Naive B cell (primary cell): Measurements from ENCODE around the gene FGF11. TPM values are rescaled to one million over a fixed set of nuclear protein-coding genes. Genes with fewer than 3 reads are reported as not detected.
A peak's percentile ranks its signal among the peaks of the same experiment; 100 is the strongest.
"Not testable (repeated sequence)": the region's sequence is repeated elsewhere in the genome, so short reads cannot be mapped to it uniquely, and the experiment has no call there.

Source experiments
- ATAC-seq, 2 donors: fragments of 150-1000 bp; cut with Tn5 transposase; 2 replicates each; pipeline ENCODE4 v1.10.0; 2021; ENCODE audit warnings: low read depth in 2 of 2, mild to moderate bottlenecking in 2 of 2, moderate library complexity in 2 of 2
- DNase-seq: peaks from one replicate; pipeline ENCODE4 v3.0.0; 2022
- H3K27ac Mint-ChIP-seq, 6 donors: one replicate each; pipeline ENCODE4 v1.8.0; 2020 to 2022; ENCODE audit warnings: mild to moderate bottlenecking in 6 of 6, mixed read lengths in 6 of 6, moderate library complexity in 5 of 6, inconsistent platforms in 2 of 6
- H3K27me3 Mint-ChIP-seq, 3 donors: one replicate each; pipeline ENCODE4 v1.8.0; 2021 to 2022; ENCODE audit warnings: mixed read lengths in 3 of 3, mild to moderate bottlenecking in 1 of 3
- H3K36me3 Mint-ChIP-seq, 2 donors: one replicate each; pipeline ENCODE4 v1.8.0; 2020 to 2022; ENCODE audit warnings: mixed read lengths in 2 of 2, inconsistent platforms in 1 of 2, mild to moderate bottlenecking in 1 of 2
- H3K4me1 Mint-ChIP-seq, 3 donors: one replicate each; pipeline ENCODE4 v1.8.0; 2020 to 2022; ENCODE audit warnings: mixed read lengths in 3 of 3, inconsistent platforms in 1 of 3, mild to moderate bottlenecking in 1 of 3, moderate library complexity in 1 of 3
- H3K4me3 Mint-ChIP-seq, 8 donors: one replicate each; pipeline ENCODE4 v1.8.0; 2020 to 2022; ENCODE audit warnings: mild to moderate bottlenecking in 8 of 8, mixed read lengths in 8 of 8, moderate library complexity in 8 of 8, inconsistent platforms in 2 of 8
- H3K9me3 Mint-ChIP-seq, 7 donors: one replicate each; pipeline ENCODE4 v1.8.0; 2020 to 2022; ENCODE audit warnings: mixed read lengths in 7 of 7, mild to moderate bottlenecking in 5 of 7, inconsistent platforms in 2 of 7, moderate library complexity in 1 of 7
- polyA plus RNA-seq, 6 donors: library from polyadenylated mRNA; unstranded; fragments of 300-500 nt; fragmentation: Illumina TruSeq; gene quantifications; one replicate each; pipeline ENCODE4 v1.2.3, GENCODE V29; 2021; ENCODE audit warnings: low read depth in 6 of 6

FGF11 gene
- polyA plus RNA-seq, 6 donors from 2014 or later = 0.16 TPM; not detected in 5

- H3K27me3 Mint-ChIP-seq, H3K36me3 Mint-ChIP-seq, H3K27ac Mint-ChIP-seq, DNase-seq, H3K9me3 Mint-ChIP-seq, ATAC-seq: not testable (repeated sequence)
- Mint-ChIP-seq H3K4me1 (peaks cover 40 to 53% (median 53%) of the 10 kb centered on the region in 3 donors), H3K4me3 (peak overlapping the region in 1 of 8 donors; percentile 37)
Observed at GRCh38 chr17:7474767-7475166, 35.5 kb downstream of the FGF11 start.

- Mint-ChIP-seq H3K4me3 (peak overlapping the region in 3 of 8 donors; percentile 27 to 96 (median 35)), H3K27me3 (no peaks in the 10 kb centered on the region), H3K9me3 (no peaks in the 10 kb centered on the region), H3K4me1 (peaks cover 45 to 65% (median 61%) of the 10 kb centered on the region in 3 donors), H3K36me3 (no peaks in the 10 kb centered on the region), H3K27ac (peak overlapping the region; percentile 19 to 92 (median 62))
- DNase-seq = no peak
- no peak for ATAC-seq
Observed at GRCh38 chr17:7475764-7476422, 36.6 kb downstream of the FGF11 start.

- peak overlapping the region; percentile 22 to 84 (median 56) for H3K27ac Mint-ChIP-seq
- H3K27me3 Mint-ChIP-seq = no peaks in the 10 kb centered on the region
- H3K36me3 Mint-ChIP-seq = no peaks in the 10 kb centered on the region
- ATAC-seq (no peak), DNase-seq (no peak)
- peaks cover 48 to 71% (median 64%) of the 10 kb centered on the region in 3 donors for H3K4me1 Mint-ChIP-seq
- H3K9me3 Mint-ChIP-seq = no peaks in the 10 kb centered on the region
- H3K4me3 Mint-ChIP-seq = peak overlapping the region in 4 of 8 donors; percentile 35 to 96 (median 42)
Observed at GRCh38 chr17:7476494-7476893, 37.2 kb downstream of the FGF11 start.

GRCh38 chr17:7476951-7477350, 37.6 kb downstream of the FGF11 start:
- Mint-ChIP-seq H3K27ac (peak overlapping the region in 4 of 6 donors; percentile 28 to 84 (median 68)), H3K4me3 (peak overlapping the region in 6 of 8 donors; percentile 57 to 97 (median 94)), H3K9me3 (no peaks in the 10 kb centered on the region), H3K36me3 (no peaks in the 10 kb centered on the region), H3K27me3 (no peaks in the 10 kb centered on the region), H3K4me1 (peaks cover 48 to 73% (median 64%) of the 10 kb centered on the region in 3 donors)
- DNase-seq = no peak
- ATAC-seq = no peak

- H3K4me1 Mint-ChIP-seq = peaks cover 53 to 74% (median 65%) of the 10 kb centered on the region in 3 donors
- H3K9me3 Mint-ChIP-seq = no peaks in the 10 kb centered on the region
- no peak for ATAC-seq
- H3K4me3 Mint-ChIP-seq = peak overlapping the region; percentile 87 to 97 (median 92)
- H3K27me3 Mint-ChIP-seq = no peaks in the 10 kb centered on the region
- H3K36me3 Mint-ChIP-seq = no peaks in the 10 kb centered on the region
- no peak for DNase-seq
- peak overlapping the region; percentile 33 to 100 (median 92) for H3K27ac Mint-ChIP-seq
Observed at GRCh38 chr17:7477392-7478275, 38.3 kb downstream of the FGF11 start.

GRCh38 chr17:7478276-7479212, 39.2 kb downstream of the FGF11 start:
- ATAC-seq (peak; percentile 44 to 47), DNase-seq (peak; percentile 59)
- H3K27ac Mint-ChIP-seq = peak overlapping the region; percentile 86 to 100 (median 91)
- H3K36me3 Mint-ChIP-seq = no peaks in the 10 kb centered on the region
- H3K4me1 Mint-ChIP-seq = peaks cover 60 to 80% (median 69%) of the 10 kb centered on the region in 3 donors
- H3K9me3 Mint-ChIP-seq = no peaks in the 10 kb centered on the region
- H3K27me3 Mint-ChIP-seq = no peaks in the 10 kb centered on the region
- peak overlapping the region; percentile 87 to 97 (median 92) for H3K4me3 Mint-ChIP-seq

GRCh38 chr17:7479213-7480088, 40.1 kb downstream of the FGF11 start, which contains the start of gene ZBTB4:
ZBTB4 (minus strand) TSS chr17:7479631; CDS start chr17:7466801, 12,830 bp downstream.
- peak within 1 kb of the TSS; percentile 87 to 97 (median 94) for H3K4me3 Mint-ChIP-seq
- no peaks in the 10 kb centered on the region for H3K27me3 Mint-ChIP-seq
- H3K27ac Mint-ChIP-seq = peak within 1 kb of the TSS; percentile 92 to 100 (median 95)
- no peaks in the 10 kb centered on the region for H3K9me3 Mint-ChIP-seq
- H3K36me3 Mint-ChIP-seq = no peaks in the 10 kb centered on the region
- DNase-seq = peak; percentile 66
- H3K4me1 Mint-ChIP-seq = peaks cover 62 to 75% (median 74%) of the 10 kb centered on the region in 3 donors
- peak; percentile 9 to 16 for ATAC-seq

- peak overlapping the region; percentile 84 to 100 (median 94) for H3K27ac Mint-ChIP-seq
- H3K36me3 Mint-ChIP-seq = no peaks in the 10 kb centered on the region
- ATAC-seq (no peak), DNase-seq (no peak)
- H3K9me3 Mint-ChIP-seq = no peaks in the 10 kb centered on the region
- peaks cover 68 to 81% (median 79%) of the 10 kb centered on the region in 3 donors for H3K4me1 Mint-ChIP-seq
- H3K4me3 Mint-ChIP-seq = peak overlapping the region; percentile 82 to 95 (median 93)
- H3K27me3 Mint-ChIP-seq = no peaks in the 10 kb centered on the region
Observed at GRCh38 chr17:7480089-7480384, 40.7 kb downstream of the FGF11 start.

- Mint-ChIP-seq H3K27ac (peak within 1 kb of the TSS; percentile 90 to 100 (median 94)), H3K4me1 (peaks cover 70 to 81% (median 81%) of the 10 kb centered on the region in 3 donors), H3K4me3 (peak within 1 kb of the TSS; percentile 91 to 100 (median 94))
- not testable (repeated sequence) for H3K9me3 Mint-ChIP-seq, ATAC-seq, H3K27me3 Mint-ChIP-seq, H3K36me3 Mint-ChIP-seq, DNase-seq
Observed at GRCh38 chr17:7481275-7481674, 42.0 kb downstream of the FGF11 start, which contains the start of gene SLC35G6. SLC35G6 (plus strand) TSS chr17:7481446; CDS start chr17:7481517, 71 bp downstream.

GRCh38 chr17:7481842-7482741, 42.8 kb downstream of the FGF11 start:
- not testable (repeated sequence) for H3K36me3 Mint-ChIP-seq, DNase-seq, H3K9me3 Mint-ChIP-seq, ATAC-seq, H3K27me3 Mint-ChIP-seq
- peak overlapping the region; percentile 85 to 100 (median 98) for H3K4me3 Mint-ChIP-seq
- peak overlapping the region; percentile 92 to 100 (median 100) for H3K27ac Mint-ChIP-seq
- H3K4me1 Mint-ChIP-seq = peaks cover 66 to 80% (median 79%) of the 10 kb centered on the region in 3 donors

GRCh38 chr17:7482742-7483088, 43.4 kb downstream of the FGF11 start:
- H3K4me1 Mint-ChIP-seq = peaks cover 65 to 80% (median 79%) of the 10 kb centered on the region in 3 donors
- ATAC-seq, H3K36me3 Mint-ChIP-seq, H3K9me3 Mint-ChIP-seq, H3K27me3 Mint-ChIP-seq, DNase-seq: not testable (repeated sequence)
- H3K27ac Mint-ChIP-seq = peak overlapping the region; percentile 99 to 100 (median 100)
- peak overlapping the region; percentile 93 to 100 (median 99) for H3K4me3 Mint-ChIP-seq
